ENCODE measurements around the gene LKAAEAR1.
"Not testable (repeated sequence)": the region's sequence is repeated elsewhere in the genome, so short reads cannot be mapped to it uniquely, and the experiment has no call there.

LKAAEAR1 gene

GRCh38 chr20:64119301-64119680, 35.1 kb upstream of the LKAAEAR1 start:
- no peak overlapping the region for H3K9ac ChIP-seq (ENCODE audit: low read length)
- H3K4me1 ChIP-seq (ENCODE audit: low read length), result peaks cover 5% of the 10 kb centered on the region
- H2AFZ ChIP-seq (ENCODE audit: low read depth, low read length), result no peak overlapping the region
- H3K4me3 ChIP-seq (ENCODE audit: low read length), result no peak overlapping the region
- no peaks in the 10 kb centered on the region for H4K20me1 ChIP-seq (ENCODE audit: insufficient read depth, low read length)
- H3K27me3 ChIP-seq (ENCODE audit: low read depth, low read length), result peaks cover 22% of the 10 kb centered on the region
- no peak overlapping the region for H3K27ac ChIP-seq (ENCODE audit: low read length)
- H3K9me3 ChIP-seq (ENCODE audit: insufficient read depth, low read length), result no peaks in the 10 kb centered on the region
- no peak overlapping the region for H3K4me2 ChIP-seq (ENCODE audit: low read length)
- TF ChIP-seq EZH2phosphoT487 (IDR thresholded peaks at IDR 0.05; ENCODE audit: low read depth), result no peak
- TF ChIP-seq CTCF (IDR thresholded peaks at IDR 0.05; ENCODE audit: low read depth, low read length), result no peak
- no peaks in the 10 kb centered on the region for H3K36me3 ChIP-seq (replicated peaks; ENCODE audit: low read depth, low read length)
- no peaks in the 10 kb centered on the region for H3K79me2 ChIP-seq (ENCODE audit: low read length)

GRCh38 chr20:64117432-64117777, 33.2 kb upstream of the LKAAEAR1 start:
- not testable (repeated sequence) for H3K79me2 ChIP-seq (ENCODE audit: low read length); H3K4me2 ChIP-seq (ENCODE audit: low read length); H3K27ac ChIP-seq (ENCODE audit: low read length); H4K20me1 ChIP-seq (ENCODE audit: insufficient read depth, low read length); H3K36me3 ChIP-seq (replicated peaks; ENCODE audit: low read depth, low read length); H3K4me1 ChIP-seq (ENCODE audit: low read length); H3K9me3 ChIP-seq (ENCODE audit: insufficient read depth, low read length); H3K9ac ChIP-seq (ENCODE audit: low read length); H2AFZ ChIP-seq (ENCODE audit: low read depth, low read length); H3K4me3 ChIP-seq (ENCODE audit: low read length)
- H3K27me3 ChIP-seq (ENCODE audit: low read depth, low read length), result peaks cover 12% of the 10 kb centered on the region; the same call in 1 of the 2 replicates

GRCh38 chr20:64116541-64117431, 32.6 kb upstream of the LKAAEAR1 start:
- H3K4me1 ChIP-seq (ENCODE audit: low read length), result peaks cover 5% of the 10 kb centered on the region
- H3K9me3 ChIP-seq (ENCODE audit: insufficient read depth, low read length), result no peaks in the 10 kb centered on the region
- no peak overlapping the region for H2AFZ ChIP-seq (ENCODE audit: low read depth, low read length)
- H4K20me1 ChIP-seq (ENCODE audit: insufficient read depth, low read length), result no peaks in the 10 kb centered on the region
- H3K27me3 ChIP-seq (ENCODE audit: low read depth, low read length), result peaks cover 9% of the 10 kb centered on the region; the same call in 1 of the 2 replicates
- no peak overlapping the region for H3K4me2 ChIP-seq (ENCODE audit: low read length)
- no peak overlapping the region for H3K9ac ChIP-seq (ENCODE audit: low read length)
- no peaks in the 10 kb centered on the region for H3K79me2 ChIP-seq (ENCODE audit: low read length)
- H3K4me3 ChIP-seq (ENCODE audit: low read length), result no peak overlapping the region
- TF ChIP-seq EZH2phosphoT487 (IDR thresholded peaks at IDR 0.05; ENCODE audit: low read depth) (no peak), CTCF (IDR thresholded peaks at IDR 0.05; ENCODE audit: low read depth, low read length) (no peak)
- no peaks in the 10 kb centered on the region for H3K36me3 ChIP-seq (replicated peaks; ENCODE audit: low read depth, low read length)
- H3K27ac ChIP-seq (ENCODE audit: low read length), result no peak overlapping the region

- Histone ChIP-seq H3K4me3 (ENCODE audit: low read length) (no peak overlapping the region), H3K4me2 (ENCODE audit: low read length) (no peak overlapping the region), H3K36me3 (replicated peaks; ENCODE audit: low read depth, low read length) (no peaks in the 10 kb centered on the region), H3K79me2 (ENCODE audit: low read length) (no peaks in the 10 kb centered on the region), H2AFZ (ENCODE audit: low read depth, low read length) (no peak overlapping the region), H3K9me3 (ENCODE audit: insufficient read depth, low read length) (no peaks in the 10 kb centered on the region), H4K20me1 (ENCODE audit: insufficient read depth, low read length) (no peaks in the 10 kb centered on the region), H3K9ac (ENCODE audit: low read length) (no peak overlapping the region), H3K4me1 (ENCODE audit: low read length) (peaks cover 5% of the 10 kb centered on the region), H3K27me3 (ENCODE audit: low read depth, low read length) (peaks cover 2% of the 10 kb centered on the region; the same call in 1 of the 2 replicates), H3K27ac (ENCODE audit: low read length) (no peak overlapping the region)
- TF ChIP-seq EZH2phosphoT487 (IDR thresholded peaks at IDR 0.05; ENCODE audit: low read depth) (no peak), CTCF (IDR thresholded peaks at IDR 0.05; ENCODE audit: low read depth, low read length) (no peak)
These were observed 31.8 kb upstream of the LKAAEAR1 start for GRCh38 chr20:64116016-64116415.

Measured in OCI-LY3 (cell line).